NCI-H1092 treated with DMSO at 0.1 percent for 48 hours (cell line): ENCODE results near the gene NOL9.

ENCODE experiments used
- DNase-seq: peaks from one replicate; lab custom pipeline; 2025; lab: John Stamatoyannopoulos, UW

Gene NOL9

GRCh38 chr1:6519935-6520671 is 34.2 kb downstream of the NOL9 start:
- peak; percentile 99 for DNase-seq

DNA sequence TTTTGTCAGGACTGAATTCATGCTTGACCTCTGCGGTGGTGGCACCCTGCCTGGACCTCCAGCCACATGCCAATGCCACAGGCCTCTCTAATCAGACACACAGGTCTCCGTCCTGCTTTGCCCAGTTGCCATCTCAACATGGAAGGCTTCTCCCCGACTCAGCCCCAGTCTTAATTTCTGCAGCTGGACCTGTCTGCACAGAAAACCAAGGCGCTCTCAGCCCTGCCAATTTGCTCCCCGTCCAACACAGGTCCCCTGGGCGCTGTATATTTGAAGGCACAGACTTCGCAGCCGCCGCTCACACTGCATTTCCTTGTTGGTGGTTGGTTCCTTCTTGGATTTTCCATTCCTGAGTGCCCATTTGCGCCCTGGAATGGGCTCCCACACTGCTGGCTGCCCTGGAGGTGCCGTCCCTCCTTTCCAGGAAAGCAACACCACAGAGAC is 34.8 kb downstream of the NOL9 start:
- peak; percentile 97 for DNase-seq

- DNase-seq = no peak
Measured at GRCh38 chr1:6517435-6517851, 36.9 kb downstream of the NOL9 start.

- no peak for DNase-seq
Measured at GRCh38 chr1:6515771-6516170, 38.5 kb downstream of the NOL9 start.

DNA sequence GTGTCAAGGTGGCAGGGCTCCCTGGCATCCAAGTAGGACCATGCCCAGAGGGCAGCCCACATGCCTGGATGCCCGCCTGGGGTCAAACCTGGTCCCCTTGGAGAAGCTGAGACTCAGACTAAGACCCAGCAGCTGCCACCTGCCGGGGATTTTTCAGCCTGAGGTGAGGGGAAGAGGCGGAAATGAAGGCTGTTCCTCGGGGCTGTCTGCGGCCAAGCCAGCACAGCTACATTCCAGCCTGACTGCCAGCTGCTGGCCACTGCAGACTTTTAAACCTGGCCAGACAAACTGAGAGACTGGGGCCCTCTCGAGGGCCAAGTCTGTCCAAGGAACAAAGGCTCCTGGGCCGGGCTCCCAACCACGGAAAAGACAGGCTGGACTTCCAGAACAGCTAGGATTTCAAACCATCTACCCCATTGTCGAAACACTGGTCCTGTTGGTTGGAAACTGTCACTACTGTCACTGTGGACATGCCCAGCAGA is 41.0 kb downstream of the NOL9 start:
- no peak for DNase-seq

DNA sequence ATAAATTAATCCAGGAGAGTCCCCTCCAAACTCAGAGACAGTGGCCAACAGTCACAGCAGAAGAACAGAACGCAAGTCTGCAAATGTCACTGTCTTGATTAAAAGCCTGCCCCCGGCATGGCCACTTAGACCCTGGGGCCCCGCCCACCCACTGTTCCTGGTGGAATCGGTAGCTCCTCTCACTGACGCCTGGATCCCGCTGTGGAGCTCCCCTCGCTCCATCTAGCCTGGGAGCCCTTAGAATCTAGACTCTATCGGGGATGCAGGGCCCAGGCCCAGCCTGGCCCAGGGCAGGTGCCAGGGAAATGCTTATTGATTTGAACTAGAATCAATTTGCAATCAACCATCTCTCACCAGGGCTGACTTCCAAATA is 41.4 kb downstream of the NOL9 start:
- DNase-seq = no peak

DNA sequence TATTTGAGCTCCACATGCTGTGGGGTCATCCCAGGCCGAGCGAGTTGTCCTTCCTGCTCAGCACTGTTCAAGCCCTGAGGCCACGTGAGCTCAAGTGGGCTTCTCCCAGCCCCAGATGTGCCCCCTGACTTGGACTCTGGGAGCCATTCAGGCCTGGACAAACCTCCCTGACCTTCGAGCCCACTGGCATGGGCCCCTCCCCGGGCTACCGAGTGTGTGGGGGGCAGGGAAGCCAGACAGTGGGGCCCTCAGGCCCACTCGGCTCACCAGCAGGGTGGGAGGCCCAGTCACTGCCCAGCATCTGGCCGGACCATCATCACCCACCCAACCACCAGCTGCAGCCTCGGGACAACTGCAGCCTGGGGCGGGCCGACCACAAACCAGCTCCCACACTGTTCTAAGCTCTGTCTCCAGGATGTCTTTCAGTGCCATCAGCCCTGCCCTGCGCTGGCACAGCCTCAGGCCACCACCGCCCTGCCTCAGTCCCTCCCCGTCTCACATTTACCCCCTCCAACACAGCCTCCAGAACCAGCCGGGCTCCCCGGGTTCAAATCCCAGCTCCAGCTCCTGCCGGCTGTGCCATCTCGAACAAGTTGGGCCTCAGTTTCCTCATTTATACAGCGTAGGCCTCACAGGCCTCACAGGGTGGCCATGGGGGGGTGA is 41.9 kb downstream of the NOL9 start:
- DNase-seq = no peak

- DNase-seq = peak; percentile 87
Measured at GRCh38 chr1:6511561-6512244, 42.6 kb downstream of the NOL9 start.

- DNase-seq = peak; percentile 92
Measured at GRCh38 chr1:6511056-6511455, 43.3 kb downstream of the NOL9 start.

- no peak for DNase-seq
Measured at GRCh38 chr1:6510493-6510892, 43.8 kb downstream of the NOL9 start.

GRCh38 chr1:6509919-6510291 is 44.4 kb downstream of the NOL9 start:
- peak; percentile 50 for DNase-seq

DNA sequence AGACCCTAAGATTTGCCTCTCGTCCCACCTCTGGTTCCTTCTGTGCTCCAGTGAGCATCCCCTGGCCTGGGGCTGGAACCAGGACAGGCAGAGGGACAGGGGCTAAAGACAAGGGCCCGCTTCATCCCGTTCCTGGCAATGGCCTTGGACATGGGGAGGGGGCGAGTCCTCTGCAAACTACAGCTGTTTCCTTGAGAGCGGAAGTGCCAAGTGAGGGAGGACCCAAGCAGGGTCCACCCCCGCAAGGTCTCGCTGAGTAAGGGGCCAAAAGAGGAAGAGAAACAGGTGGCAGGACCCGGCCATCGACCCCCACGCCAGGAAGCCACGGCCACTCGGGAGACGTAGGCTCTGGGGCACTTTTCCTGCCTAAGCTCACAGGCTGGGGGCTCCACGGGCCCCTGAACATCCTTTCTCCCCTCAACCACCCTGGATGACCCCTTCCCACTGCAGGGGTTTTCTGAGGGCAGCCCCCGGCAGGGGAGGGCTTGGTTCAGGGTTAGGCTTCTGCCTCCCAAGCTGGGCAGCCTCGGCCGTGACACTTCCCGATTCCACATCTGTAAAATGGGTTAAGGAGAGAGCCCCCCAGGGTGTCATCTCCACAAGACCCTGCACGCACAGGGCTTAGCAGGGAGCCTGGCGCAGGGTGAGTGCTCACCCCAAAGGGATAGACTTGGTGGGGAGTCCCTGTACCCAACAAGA is 44.9 kb downstream of the NOL9 start:
- no peak for DNase-seq

GRCh38 chr1:6508816-6509189 is 45.5 kb downstream of the NOL9 start:
- no peak for DNase-seq

GRCh38 chr1:6508154-6508815 is 46.0 kb downstream of the NOL9 start:
- DNase-seq = peak; percentile 92

DNA sequence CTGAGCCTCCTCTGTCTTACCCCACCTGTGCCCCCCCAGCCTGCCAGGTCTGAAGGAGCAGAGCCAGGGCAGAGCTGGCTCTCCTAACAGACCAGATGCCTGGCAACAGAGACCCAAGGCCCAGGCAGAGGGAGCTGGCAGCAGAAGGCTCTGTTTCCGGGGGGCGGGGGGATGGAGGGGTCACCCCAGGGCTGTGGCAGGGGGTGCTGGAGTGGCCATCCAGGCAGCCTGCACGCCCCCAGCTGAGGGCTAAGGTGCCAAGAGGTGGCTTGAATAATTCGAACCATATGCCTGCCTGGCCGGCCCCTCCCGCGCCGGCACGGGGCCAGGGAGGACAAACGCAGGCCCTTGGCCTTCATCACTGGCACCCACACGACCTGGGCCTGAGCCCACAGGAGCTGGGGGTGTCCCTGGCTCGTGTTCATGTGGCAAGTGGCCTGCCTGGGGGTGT is 46.8 kb downstream of the NOL9 start:
- DNase-seq = peak; percentile 89

- no peak for DNase-seq
Measured at GRCh38 chr1:6507037-6507428, 47.3 kb downstream of the NOL9 start.

DNA sequence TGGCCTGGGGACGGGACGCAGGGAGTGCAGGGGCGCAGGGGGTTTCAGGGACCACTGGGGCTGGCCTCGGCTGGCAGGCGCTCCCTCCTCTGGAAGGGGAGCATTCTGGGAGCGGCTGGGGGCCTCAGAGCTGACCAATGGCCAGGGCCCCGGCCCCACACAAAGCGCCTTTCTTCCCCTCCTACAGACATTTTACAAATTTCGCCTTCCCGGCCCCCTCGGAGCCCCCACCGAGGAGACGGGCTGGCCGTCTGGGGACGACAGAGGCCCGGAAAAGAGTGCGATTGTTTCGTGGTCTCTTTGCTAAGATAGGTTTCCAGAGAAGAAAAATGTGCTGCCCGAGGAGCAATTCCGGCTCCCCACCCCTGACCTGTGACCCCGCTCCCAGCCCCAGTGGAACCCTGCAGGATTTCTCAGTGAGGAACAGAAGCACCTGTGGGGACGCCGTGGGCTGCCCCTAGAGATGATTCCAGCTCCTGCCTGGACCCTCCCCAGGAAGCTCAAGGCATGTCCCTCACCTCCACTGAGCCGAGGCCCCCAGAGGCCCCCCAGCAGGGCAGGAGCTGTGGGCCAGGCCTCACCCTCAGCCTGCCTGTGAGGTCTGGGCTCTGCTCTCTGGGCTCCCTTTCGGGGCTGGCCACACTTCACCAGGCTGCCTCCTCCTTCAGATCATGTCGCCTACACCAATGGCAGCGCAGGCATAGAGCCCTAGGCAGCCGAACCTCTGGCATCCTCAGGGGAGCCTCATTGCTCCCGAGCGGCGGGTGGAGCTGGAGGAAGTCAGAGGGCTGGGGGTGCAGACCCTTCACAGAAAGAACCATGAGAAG is 47.9 kb downstream of the NOL9 start:
- no peak for DNase-seq

DNA sequence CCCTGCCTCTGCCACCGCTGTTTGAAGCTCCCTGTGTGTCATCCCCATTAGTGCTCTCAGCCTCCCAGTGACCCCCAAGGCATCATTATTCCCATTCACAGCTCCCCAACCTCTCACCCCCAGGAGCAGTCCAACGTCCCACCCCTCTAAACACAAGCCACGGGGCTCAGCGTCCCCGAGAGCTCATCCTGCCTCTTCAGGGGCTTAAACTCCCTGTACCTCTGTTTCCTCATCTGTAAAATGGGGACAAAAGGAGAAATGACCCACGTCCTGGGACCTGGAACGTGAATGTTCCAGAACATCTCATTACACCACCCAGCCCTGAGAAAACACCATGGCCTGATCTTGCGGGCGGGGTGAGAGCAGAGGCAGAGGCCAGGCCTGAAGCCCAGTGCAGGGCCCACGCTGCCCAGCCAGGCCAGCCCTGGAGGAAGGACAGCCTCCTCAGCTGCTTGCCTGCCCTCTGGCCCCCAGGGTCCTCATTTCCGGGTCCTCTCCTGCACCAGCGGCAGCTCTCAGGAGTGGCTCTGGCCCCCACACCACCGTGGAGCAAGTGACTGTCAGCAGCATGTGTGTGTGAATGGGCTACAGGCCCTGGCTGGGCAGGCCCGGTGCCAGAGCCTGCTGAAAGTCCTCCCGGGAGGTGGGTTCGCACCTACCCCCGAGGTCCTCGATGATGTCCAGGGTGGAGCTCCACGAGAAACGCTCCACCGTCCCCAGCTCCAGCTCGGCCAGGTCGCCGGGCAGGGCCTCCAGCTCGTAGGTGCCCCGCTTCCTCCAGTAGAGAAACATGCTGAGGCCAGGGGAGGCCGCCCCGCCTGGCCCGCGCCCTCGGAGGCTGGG is 48.7 kb downstream of the NOL9 start:
- DNase-seq = no peak

- DNase-seq = no peak
Measured at GRCh38 chr1:6504887-6505286, 49.4 kb downstream of the NOL9 start.
